Glutamatergic neuron (in vitro differentiated cells): ENCODE data around the gene MTHFD2L. TPM values are rescaled to one million over a fixed set of nuclear protein-coding genes. Genes with fewer than 3 reads are reported as not detected.

Experiments used
- DNase-seq: peaks from one replicate; pipeline ENCODE4 v3.0.0; 2022
- H3K27ac Mint-ChIP-seq: one replicate; pipeline ENCODE4 v1.8.0; 2020; ENCODE audit warnings: mild to moderate bottlenecking, mixed read lengths, inconsistent platforms; ENCODE audit not compliant: unreplicated experiment
- H3K27me3 Mint-ChIP-seq: one replicate; pipeline ENCODE4 v1.8.0; 2020; ENCODE audit warnings: mild to moderate bottlenecking, moderate library complexity, mixed read lengths, inconsistent platforms; ENCODE audit not compliant: unreplicated experiment
- H3K36me3 Mint-ChIP-seq: one replicate; pipeline ENCODE4 v1.8.0; 2020; ENCODE audit warnings: mild to moderate bottlenecking, mixed read lengths, inconsistent platforms; ENCODE audit not compliant: unreplicated experiment
- H3K4me1 Mint-ChIP-seq: one replicate; pipeline ENCODE4 v1.8.0; 2020; ENCODE audit warnings: mild to moderate bottlenecking, low read depth, mixed read lengths, inconsistent platforms; ENCODE audit not compliant: unreplicated experiment
- H3K4me3 Mint-ChIP-seq: one replicate; pipeline ENCODE4 v1.8.0; 2020; ENCODE audit warnings: mild to moderate bottlenecking, mixed read lengths, inconsistent platforms; ENCODE audit not compliant: unreplicated experiment
- H3K9me3 Mint-ChIP-seq: one replicate; pipeline ENCODE4 v1.8.0; 2020; ENCODE audit warnings: mild to moderate bottlenecking, moderate library complexity, mixed read lengths, inconsistent platforms; ENCODE audit not compliant: unreplicated experiment
- total RNA-seq: library from RNA; stranded (reverse); fragmentation: NEBNext Ultra II Directional; extraction: Animal tissue kit (Norgen Biotek cat#: 25700); gene quantifications from one replicate; pipeline ENCODE4 v1.2.1, GENCODE V29; 2021; ENCODE audit not compliant: unreplicated experiment
- TF ChIP-seq, protein P1 (sequence below): fragments of 200-600 bp; sonication (generic); IDR thresholded peaks from one replicate; pipeline ENCODE4 v1.5.0; 2021; ENCODE audit not compliant: partially characterized antibody, unreplicated experiment

The MTHFD2L gene
- total RNA-seq, 1 donor from 2014 or later: 14.0 TPM

- DNase-seq: no peak
- Mint-ChIP-seq H3K4me3 (no peak overlapping the region), H3K27me3 (peaks cover 2% of the 10 kb centered on the region), H3K9me3 (peaks cover 6% of the 10 kb centered on the region), H3K27ac (no peak overlapping the region), H3K4me1 (peaks cover 2% of the 10 kb centered on the region), H3K36me3 (no peaks in the 10 kb centered on the region)
- TF ChIP-seq, protein P1, sequence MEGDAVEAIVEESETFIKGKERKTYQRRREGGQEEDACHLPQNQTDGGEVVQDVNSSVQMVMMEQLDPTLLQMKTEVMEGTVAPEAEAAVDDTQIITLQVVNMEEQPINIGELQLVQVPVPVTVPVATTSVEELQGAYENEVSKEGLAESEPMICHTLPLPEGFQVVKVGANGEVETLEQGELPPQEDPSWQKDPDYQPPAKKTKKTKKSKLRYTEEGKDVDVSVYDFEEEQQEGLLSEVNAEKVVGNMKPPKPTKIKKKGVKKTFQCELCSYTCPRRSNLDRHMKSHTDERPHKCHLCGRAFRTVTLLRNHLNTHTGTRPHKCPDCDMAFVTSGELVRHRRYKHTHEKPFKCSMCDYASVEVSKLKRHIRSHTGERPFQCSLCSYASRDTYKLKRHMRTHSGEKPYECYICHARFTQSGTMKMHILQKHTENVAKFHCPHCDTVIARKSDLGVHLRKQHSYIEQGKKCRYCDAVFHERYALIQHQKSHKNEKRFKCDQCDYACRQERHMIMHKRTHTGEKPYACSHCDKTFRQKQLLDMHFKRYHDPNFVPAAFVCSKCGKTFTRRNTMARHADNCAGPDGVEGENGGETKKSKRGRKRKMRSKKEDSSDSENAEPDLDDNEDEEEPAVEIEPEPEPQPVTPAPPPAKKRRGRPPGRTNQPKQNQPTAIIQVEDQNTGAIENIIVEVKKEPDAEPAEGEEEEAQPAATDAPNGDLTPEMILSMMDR: no peak
Observed at GRCh38 chr4:74161666-74162450, 3.9 kb downstream of the MTHFD2L start.

GRCh38 chr4:74166135-74166534 is 8.2 kb downstream of the MTHFD2L start:
- no peaks in the 10 kb centered on the region for H3K36me3 Mint-ChIP-seq
- H3K4me3 Mint-ChIP-seq: no peak overlapping the region
- H3K27me3 Mint-ChIP-seq: no peaks in the 10 kb centered on the region
- H3K9me3 Mint-ChIP-seq: no peaks in the 10 kb centered on the region
- DNase-seq: no peak
- TF ChIP-seq, protein P1: no peak
- H3K27ac Mint-ChIP-seq: no peak overlapping the region
- peaks cover 3% of the 10 kb centered on the region for H3K4me1 Mint-ChIP-seq

DNA sequence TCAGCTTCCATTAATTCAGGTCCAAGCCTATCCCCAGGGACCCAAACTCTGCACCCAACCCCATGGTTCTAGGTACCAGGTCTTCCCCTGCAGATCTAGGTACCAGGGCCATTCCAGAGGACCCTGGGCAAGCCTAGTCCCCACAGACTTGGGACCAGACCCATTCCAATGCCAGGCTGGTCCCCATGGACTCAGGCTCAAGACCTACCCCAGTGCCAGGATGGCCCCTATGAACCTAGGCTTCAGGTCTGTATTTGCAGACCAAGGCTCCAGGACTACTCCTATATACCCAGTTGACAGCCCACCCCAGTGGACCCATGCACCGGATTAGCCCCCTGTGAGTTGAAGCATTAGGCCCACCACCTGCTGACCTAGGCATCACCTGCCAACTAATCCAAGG is 8.9 kb downstream of the MTHFD2L start:
- no peaks in the 10 kb centered on the region for H3K27me3 Mint-ChIP-seq
- no peak overlapping the region for H3K4me3 Mint-ChIP-seq
- peaks cover 3% of the 10 kb centered on the region for H3K4me1 Mint-ChIP-seq
- TF ChIP-seq, protein P1: no peak
- H3K36me3 Mint-ChIP-seq: no peaks in the 10 kb centered on the region
- no peak for DNase-seq
- no peaks in the 10 kb centered on the region for H3K9me3 Mint-ChIP-seq
- H3K27ac Mint-ChIP-seq: no peak overlapping the region

DNA sequence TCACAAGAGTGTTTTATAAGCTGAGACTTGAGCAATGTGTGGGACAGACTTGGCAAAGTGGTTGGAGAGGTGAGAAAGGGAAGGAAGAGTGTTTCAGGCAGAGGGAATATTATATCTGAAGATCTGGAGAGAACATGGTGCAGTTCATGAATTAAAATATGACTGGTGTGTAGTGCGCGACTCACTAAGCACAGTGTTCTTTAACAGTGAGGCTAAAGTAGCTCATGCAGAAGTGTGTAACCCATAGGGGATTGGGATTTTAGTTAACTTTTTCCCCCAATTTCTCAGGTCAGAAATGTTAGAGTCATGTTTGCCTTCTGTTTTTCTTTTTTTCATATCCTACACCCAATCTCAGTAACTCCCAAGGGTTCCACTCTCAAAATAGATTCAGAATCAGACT is 9.7 kb downstream of the MTHFD2L start:
- H3K27ac Mint-ChIP-seq: no peak overlapping the region
- no peaks in the 10 kb centered on the region for H3K36me3 Mint-ChIP-seq
- H3K27me3 Mint-ChIP-seq: no peaks in the 10 kb centered on the region
- H3K9me3 Mint-ChIP-seq: no peaks in the 10 kb centered on the region
- no peak for DNase-seq
- peaks cover 3% of the 10 kb centered on the region for H3K4me1 Mint-ChIP-seq
- TF ChIP-seq, protein P1: no peak
- no peak overlapping the region for H3K4me3 Mint-ChIP-seq

DNA sequence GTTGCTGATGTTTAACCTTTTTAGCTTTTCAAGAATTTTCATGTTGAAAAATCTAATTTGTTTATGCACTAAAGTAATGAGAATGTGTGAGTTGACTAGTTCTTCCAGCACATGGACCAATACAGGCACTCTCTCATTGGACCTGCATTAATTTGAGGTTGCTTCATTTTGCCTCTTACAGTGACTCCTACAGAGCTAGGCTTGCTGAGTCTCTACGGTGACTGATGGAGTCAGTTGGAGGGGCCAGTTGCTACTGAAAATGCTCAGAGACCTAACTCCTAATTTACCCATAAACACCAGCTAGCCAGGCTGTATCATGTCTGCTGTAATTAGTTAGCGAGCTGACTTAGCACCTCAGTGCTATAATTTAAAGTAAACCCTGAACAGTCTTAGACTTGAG is 10.9 kb downstream of the MTHFD2L start:
- Mint-ChIP-seq H3K4me1 (peaks cover 3% of the 10 kb centered on the region), H3K27me3 (no peaks in the 10 kb centered on the region), H3K4me3 (no peak overlapping the region), H3K9me3 (no peaks in the 10 kb centered on the region), H3K27ac (no peak overlapping the region), H3K36me3 (no peaks in the 10 kb centered on the region)
- DNase-seq: no peak
- TF ChIP-seq, protein P1: no peak
